ENCODE data around the gene TPP2. TPM values are rescaled to one million over a fixed set of nuclear protein-coding genes. Genes with fewer than 3 reads are reported as not detected.
A peak's percentile ranks its signal among the peaks of the same experiment; 100 is the strongest.

TPP2 gene
- total and polyA plus RNA-seq, 9 of the 15 experiments (the other 6 are each of a cell fraction or from before 2014, with no cell fraction given): 18.8 to 87.7 (median 55.9) TPM

GRCh38 chr13:102591988-102592781 is 4.6 kb upstream of the TPP2 start (continued):
- no peak for TF ChIP-seq SLC30A9 (CRISPR knock-in tag; IDR thresholded peaks at IDR 0.05)
- TF ChIP-seq HDAC1 (IDR thresholded peaks at IDR 0.05): no peak
- peak; percentile 36; the same call in 1 of the 2 replicates for TF ChIP-seq MEF2D (tag; conservative IDR thresholded peaks at IDR 0.05; ENCODE audit: low read depth)
- peak; percentile 62 to 67 (median 63) for TF ChIP-seq CTCF (IDR thresholded peaks at IDR 0.05 in 2 of 3, conservative IDR thresholded peaks at IDR 0.05 in 1 of 3; ENCODE audit: insufficient read depth in 2 of 3, low read depth in 1 of 3, low read length in 3 of 3)
- TF ChIP-seq MAFK (IDR thresholded peaks at IDR 0.05; ENCODE audit: low read length): peak; percentile 99
- TF ChIP-seq, protein P1, sequence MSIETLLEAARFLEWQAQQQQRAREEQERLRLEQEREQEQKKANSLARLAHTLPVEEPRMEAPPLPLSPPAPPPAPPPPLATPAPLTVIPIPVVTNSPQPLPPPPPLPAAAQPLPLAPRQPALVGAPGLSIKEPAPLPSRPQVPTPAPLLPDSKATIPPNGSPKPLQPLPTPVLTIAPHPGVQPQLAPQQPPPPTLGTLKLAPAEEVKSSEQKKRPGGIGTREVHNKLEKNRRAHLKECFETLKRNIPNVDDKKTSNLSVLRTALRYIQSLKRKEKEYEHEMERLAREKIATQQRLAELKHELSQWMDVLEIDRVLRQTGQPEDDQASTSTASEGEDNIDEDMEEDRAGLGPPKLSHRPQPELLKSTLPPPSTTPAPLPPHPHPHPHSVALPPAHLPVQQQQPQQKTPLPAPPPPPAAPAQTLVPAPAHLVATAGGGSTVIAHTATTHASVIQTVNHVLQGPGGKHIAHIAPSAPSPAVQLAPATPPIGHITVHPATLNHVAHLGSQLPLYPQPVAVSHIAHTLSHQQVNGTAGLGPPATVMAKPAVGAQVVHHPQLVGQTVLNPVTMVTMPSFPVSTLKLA (conservative IDR thresholded peaks at IDR 0.05): 0 out of 4 replicates have a peak, but pooled peaks of 1 of the 2 experiments have one; percentile 48
- peak; percentile 68 for TF ChIP-seq CEBPB (tag; IDR thresholded peaks at IDR 0.05)
- peak; percentile 99 for TF ChIP-seq ZNF316 (IDR thresholded peaks at IDR 0.05)
- TF ChIP-seq, protein P2, sequence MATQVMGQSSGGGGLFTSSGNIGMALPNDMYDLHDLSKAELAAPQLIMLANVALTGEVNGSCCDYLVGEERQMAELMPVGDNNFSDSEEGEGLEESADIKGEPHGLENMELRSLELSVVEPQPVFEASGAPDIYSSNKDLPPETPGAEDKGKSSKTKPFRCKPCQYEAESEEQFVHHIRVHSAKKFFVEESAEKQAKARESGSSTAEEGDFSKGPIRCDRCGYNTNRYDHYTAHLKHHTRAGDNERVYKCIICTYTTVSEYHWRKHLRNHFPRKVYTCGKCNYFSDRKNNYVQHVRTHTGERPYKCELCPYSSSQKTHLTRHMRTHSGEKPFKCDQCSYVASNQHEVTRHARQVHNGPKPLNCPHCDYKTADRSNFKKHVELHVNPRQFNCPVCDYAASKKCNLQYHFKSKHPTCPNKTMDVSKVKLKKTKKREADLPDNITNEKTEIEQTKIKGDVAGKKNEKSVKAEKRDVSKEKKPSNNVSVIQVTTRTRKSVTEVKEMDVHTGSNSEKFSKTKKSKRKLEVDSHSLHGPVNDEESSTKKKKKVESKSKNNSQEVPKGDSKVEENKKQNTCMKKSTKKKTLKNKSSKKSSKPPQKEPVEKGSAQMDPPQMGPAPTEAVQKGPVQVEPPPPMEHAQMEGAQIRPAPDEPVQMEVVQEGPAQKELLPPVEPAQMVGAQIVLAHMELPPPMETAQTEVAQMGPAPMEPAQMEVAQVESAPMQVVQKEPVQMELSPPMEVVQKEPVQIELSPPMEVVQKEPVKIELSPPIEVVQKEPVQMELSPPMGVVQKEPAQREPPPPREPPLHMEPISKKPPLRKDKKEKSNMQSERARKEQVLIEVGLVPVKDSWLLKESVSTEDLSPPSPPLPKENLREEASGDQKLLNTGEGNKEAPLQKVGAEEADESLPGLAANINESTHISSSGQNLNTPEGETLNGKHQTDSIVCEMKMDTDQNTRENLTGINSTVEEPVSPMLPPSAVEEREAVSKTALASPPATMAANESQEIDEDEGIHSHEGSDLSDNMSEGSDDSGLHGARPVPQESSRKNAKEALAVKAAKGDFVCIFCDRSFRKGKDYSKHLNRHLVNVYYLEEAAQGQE (IDR thresholded peaks at IDR 0.05; ENCODE audit: borderline replicate concordance): peak; percentile 38; the same call in 1 of the 2 replicates
- TF ChIP-seq, protein P2 (CRISPR knock-in tag; IDR thresholded peaks at IDR 0.05; ENCODE audit: low read depth): no peak
- TF ChIP-seq XRCC5 (IDR thresholded peaks at IDR 0.05; ENCODE audit: low read depth, low read length): 0 out of 2 replicates have a peak, but pooled peaks have one; percentile 23
- peak in 1 of 2 experiments; percentile 55; a peak in 2 of 4 replicates for TF ChIP-seq MAZ (CRISPR knock-in tag; conservative IDR thresholded peaks at IDR 0.05 in 1 of 2, IDR thresholded peaks at IDR 0.05 in 1 of 2)

All from K562 (cell line).